Gastrocnemius medialis (tissue), 4 donors: Measurements from ENCODE around the gene ANO10.

ENCODE experiments used
- POLR2A ChIP-seq, 2 donors: fragments of 450-650 bp; IDR thresholded peaks; one replicate each; pipeline ENCODE4 v1.6.1; 2017; ENCODE audit warnings: antibody characterized with exemption in 2 of 2, mild to moderate bottlenecking in 2 of 2, moderate library complexity in 2 of 2
- TF ChIP-seq, protein P1 (sequence below), 5 experiments: fragments of 450-650 bp in 3 of 5; fragments of 200-600 bp in 2 of 5; sonication (generic) in 2 of 5; IDR thresholded peaks in 4 of 5; conservative IDR thresholded peaks in 1 of 5; 1 replicate in 4 of 5; 2 replicates in 1 of 5; pipeline ENCODE4 v1.5.1; 2016 to 2019; ENCODE audit warnings: antibody characterized with exemption in 5 of 5, mild to moderate bottlenecking in 3 of 5, moderate library complexity in 3 of 5

- TF ChIP-seq, protein P1, sequence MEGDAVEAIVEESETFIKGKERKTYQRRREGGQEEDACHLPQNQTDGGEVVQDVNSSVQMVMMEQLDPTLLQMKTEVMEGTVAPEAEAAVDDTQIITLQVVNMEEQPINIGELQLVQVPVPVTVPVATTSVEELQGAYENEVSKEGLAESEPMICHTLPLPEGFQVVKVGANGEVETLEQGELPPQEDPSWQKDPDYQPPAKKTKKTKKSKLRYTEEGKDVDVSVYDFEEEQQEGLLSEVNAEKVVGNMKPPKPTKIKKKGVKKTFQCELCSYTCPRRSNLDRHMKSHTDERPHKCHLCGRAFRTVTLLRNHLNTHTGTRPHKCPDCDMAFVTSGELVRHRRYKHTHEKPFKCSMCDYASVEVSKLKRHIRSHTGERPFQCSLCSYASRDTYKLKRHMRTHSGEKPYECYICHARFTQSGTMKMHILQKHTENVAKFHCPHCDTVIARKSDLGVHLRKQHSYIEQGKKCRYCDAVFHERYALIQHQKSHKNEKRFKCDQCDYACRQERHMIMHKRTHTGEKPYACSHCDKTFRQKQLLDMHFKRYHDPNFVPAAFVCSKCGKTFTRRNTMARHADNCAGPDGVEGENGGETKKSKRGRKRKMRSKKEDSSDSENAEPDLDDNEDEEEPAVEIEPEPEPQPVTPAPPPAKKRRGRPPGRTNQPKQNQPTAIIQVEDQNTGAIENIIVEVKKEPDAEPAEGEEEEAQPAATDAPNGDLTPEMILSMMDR (IDR thresholded peaks at IDR 0.05 in 4 of 5, conservative IDR thresholded peaks at IDR 0.05 in 1 of 5) = no peak
- no peak for TF ChIP-seq POLR2A (IDR thresholded peaks at IDR 0.05)
Observed at GRCh38 chr3:43478118-43478785, 143.6 kb downstream of the ANO10 start.
